Measurements from ENCODE around the gene TTC27.

- TF ChIP-seq EZH2 (IDR thresholded peaks at IDR 0.05; ENCODE audit: borderline replicate concordance, low read depth, low read length, severe bottlenecking): no peak
- TF ChIP-seq CTCF (IDR thresholded peaks at IDR 0.05; ENCODE audit: borderline replicate concordance, extremely low read depth, low read length, poor library complexity, severe bottlenecking): no peak
Measured at GRCh38 chr2:32752205-32752604, 124.4 kb downstream of the TTC27 start.

Data from DND-41 (cell line).